K562 (cell line): Measurements from ENCODE around the gene RNF187. TPM values are rescaled to one million over a fixed set of nuclear protein-coding genes. Genes with fewer than 3 reads are reported as not detected.

Experiments used
- ATF4 ChIP-seq: fragments of 450-650 bp; formaldehyde crosslinking; IDR thresholded peaks from 2 replicates; pipeline ENCODE4 v1.4.0; 2022; ENCODE audit warnings: mild to moderate bottlenecking, moderate library complexity
- BCOR ChIP-seq: fragments of 450-650 bp; IDR thresholded peaks from 2 replicates; pipeline ENCODE4 v1.6.1; 2016
- CREBBP ChIP-seq: IDR thresholded peaks from one replicate; pipeline ENCODE4 v1.6.1; 2012; ENCODE audit warnings: low read depth, mild to moderate bottlenecking, control low read depth, inconsistent platforms, low read length
- ELK3 ChIP-seq: fragments of 450-650 bp; formaldehyde crosslinking; IDR thresholded peaks from 2 replicates; pipeline ENCODE4 v1.4.0; 2020; ENCODE audit warnings: mild to moderate bottlenecking
- EP400 ChIP-seq: fragments of 450-650 bp; IDR thresholded peaks from 2 replicates; pipeline ENCODE4 v1.6.1; 2017; ENCODE audit warnings: antibody characterized with exemption, mild to moderate bottlenecking, moderate library complexity
- ETS2 ChIP-seq: IDR thresholded peaks from 2 replicates; pipeline ENCODE4 v1.6.1; 2016; ENCODE audit warnings: borderline replicate concordance, missing genetic modification characterization, mild to moderate bottlenecking, moderate library complexity, missing compliant biosample characterization; ENCODE audit not compliant: poor library complexity, severe bottlenecking
- FOXA1 ChIP-seq: fragments of 450-650 bp; IDR thresholded peaks from 2 replicates; pipeline ENCODE4 v1.6.1; 2016; ENCODE audit warnings: mild to moderate bottlenecking, borderline replicate concordance
- HOXB6 ChIP-seq: fragments of 250-450 bp; sonication (Bioruptor Pico); IDR thresholded peaks from 2 replicates; pipeline ENCODE4 v1.5.1; 2022; ENCODE audit warnings: mild to moderate bottlenecking, borderline replicate concordance
- KHSRP ChIP-seq: fragments of 450-650 bp; IDR thresholded peaks from 2 replicates; pipeline ENCODE4 v1.6.1; 2017
- LARP7 ChIP-seq: fragments of 450-650 bp; IDR thresholded peaks from 2 replicates; pipeline ENCODE4 v1.6.1; 2016
- MED1 ChIP-seq: sonication (generic); formaldehyde crosslinking; IDR thresholded peaks from 2 replicates; pipeline ENCODE4 v1.8.1; 2023; ENCODE audit warnings: missing genetic modification reagents, borderline replicate concordance
- NR4A1 ChIP-seq, 2 experiments: fragments of 250-450 bp in 1 of 2; fragments of 450-650 bp in 1 of 2; sonication (Bioruptor Pico) in 1 of 2; IDR thresholded peaks; 2 replicates each; pipeline versions ENCODE4 v1.4.0 to v1.6.1; 2016 to 2020; ENCODE audit warnings: mild to moderate bottlenecking in 2 of 2, missing compliant biosample characterization in 1 of 2, missing genetic modification characterization in 1 of 2, moderate library complexity in 1 of 2
- POU5F1 ChIP-seq: fragments of 150-350 bp; IDR thresholded peaks from 2 replicates; pipeline ENCODE4 v1.6.1; 2014; ENCODE audit warnings: borderline replicate concordance, low read length, low read depth, mild to moderate bottlenecking; ENCODE audit not compliant: partially characterized antibody
- PTBP1 ChIP-seq: fragments of 200-400 bp; formaldehyde crosslinking; IDR thresholded peaks from 2 replicates; pipeline ENCODE4 v1.6.1; 2017; ENCODE audit warnings: low read depth, low read length
- PURB ChIP-seq: sonication (generic); formaldehyde crosslinking; IDR thresholded peaks from 2 replicates; pipeline ENCODE4 v1.9.0; 2021; ENCODE audit warnings: low read depth, mild to moderate bottlenecking, missing genetic modification reagents
- SP1 ChIP-seq: sonication (generic); formaldehyde crosslinking; IDR thresholded peaks from 2 replicates; pipeline ENCODE4 v1.8.1; 2022; ENCODE audit warnings: mild to moderate bottlenecking, missing genetic modification reagents
- TSC22D4 ChIP-seq: fragments of 450-650 bp; IDR thresholded peaks from 2 replicates; pipeline ENCODE4 v1.6.1; 2016; ENCODE audit warnings: missing genetic modification characterization, missing biosample characterization, control low read depth
- XRCC3 ChIP-seq: fragments of 450-650 bp; IDR thresholded peaks from 2 replicates; pipeline ENCODE4 v1.6.1; 2017; ENCODE audit warnings: mild to moderate bottlenecking, moderate library complexity
- ZNF133 ChIP-seq: fragments of 250-450 bp; sonication (Bioruptor Pico); IDR thresholded peaks from 2 replicates; pipeline ENCODE4 v1.4.0; 2020; ENCODE audit warnings: mild to moderate bottlenecking
- ZNF717 ChIP-seq: fragments of 250-450 bp; sonication (Bioruptor Pico); IDR thresholded peaks from 2 replicates; pipeline ENCODE4 v1.5.0; 2021
- polyA plus RNA-seq, 8 experiments: library from polyadenylated mRNA; depleted of rRNA in 4 of 8; stranded (reverse) in 5 of 8; unstranded in 3 of 8; fragments of >200 nt; fragmentation: Nextera tagmentation in 2 of 8; fragmentation: Illumina TruSeq in 1 of 8; extraction: Ambion mirVana in 2 of 8; extraction: Trizol in 1 of 8; gene quantifications; 2 replicates each; pipeline versions ENCODE4 v1.2.1 to v1.2.3, GENCODE V29; 2011 to 2014; ENCODE audit warnings: inconsistent platforms in 1 of 8, missing spikeins in 1 of 8
- total RNA-seq, 7 experiments: library from RNA; depleted of rRNA in 6 of 7; stranded (reverse); fragments of >200 nt in 6 of 7; fragmentation: Illumina TruSeq in 2 of 7; extraction: Trizol in 2 of 7; gene quantifications; 2 replicates each; pipeline versions ENCODE4 v1.2.1 to v1.2.3, GENCODE V29; 2011 to 2021; ENCODE audit warnings: low replicate concordance in 1 of 7
- TF ChIP-seq, protein P1 (sequence below): fragments of 250-450 bp; sonication (Bioruptor Pico); IDR thresholded peaks from 2 replicates; pipeline ENCODE4 v1.8.0; 2022; ENCODE audit warnings: inconsistent platforms
- TF ChIP-seq, protein P2 (sequence below): sonication (generic); formaldehyde crosslinking; IDR thresholded peaks from 2 replicates; pipeline ENCODE4 v1.8.1; 2023; ENCODE audit warnings: mild to moderate bottlenecking, missing genetic modification reagents
- TF ChIP-seq, protein P3 (sequence below): sonication (generic); formaldehyde crosslinking; IDR thresholded peaks from 2 replicates; pipeline ENCODE4 v1.5.0; 2020; ENCODE audit warnings: missing genetic modification reagents

RNF187 gene
- total and polyA plus RNA-seq, 9 of the 15 experiments (the other 6 are each of a cell fraction or from before 2014, with no cell fraction given), result 2.3 to 119 (median 41.9) TPM

GRCh38 chr1:228488125-228488817 lies 1.1 kb downstream of the RNF187 start (continued):
- no peak for TF ChIP-seq ELK3 (CRISPR knock-in tag)
- no peak for TF ChIP-seq ZNF717 (CRISPR knock-in tag)
- no peak for TF ChIP-seq BCOR
- TF ChIP-seq, protein P1, sequence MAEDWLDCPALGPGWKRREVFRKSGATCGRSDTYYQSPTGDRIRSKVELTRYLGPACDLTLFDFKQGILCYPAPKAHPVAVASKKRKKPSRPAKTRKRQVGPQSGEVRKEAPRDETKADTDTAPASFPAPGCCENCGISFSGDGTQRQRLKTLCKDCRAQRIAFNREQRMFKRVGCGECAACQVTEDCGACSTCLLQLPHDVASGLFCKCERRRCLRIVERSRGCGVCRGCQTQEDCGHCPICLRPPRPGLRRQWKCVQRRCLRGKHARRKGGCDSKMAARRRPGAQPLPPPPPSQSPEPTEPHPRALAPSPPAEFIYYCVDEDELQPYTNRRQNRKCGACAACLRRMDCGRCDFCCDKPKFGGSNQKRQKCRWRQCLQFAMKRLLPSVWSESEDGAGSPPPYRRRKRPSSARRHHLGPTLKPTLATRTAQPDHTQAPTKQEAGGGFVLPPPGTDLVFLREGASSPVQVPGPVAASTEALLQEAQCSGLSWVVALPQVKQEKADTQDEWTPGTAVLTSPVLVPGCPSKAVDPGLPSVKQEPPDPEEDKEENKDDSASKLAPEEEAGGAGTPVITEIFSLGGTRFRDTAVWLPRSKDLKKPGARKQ, result no peak
- no peak for TF ChIP-seq KHSRP
- TF ChIP-seq PTBP1, result no peak
- no peak for TF ChIP-seq XRCC3
- no peak for TF ChIP-seq LARP7
- TF ChIP-seq HOXB6 (CRISPR knock-in tag), result no peak
- no peak for TF ChIP-seq ZNF133 (CRISPR knock-in tag)
- TF ChIP-seq FOXA1, result no peak
- TF ChIP-seq, protein P2, sequence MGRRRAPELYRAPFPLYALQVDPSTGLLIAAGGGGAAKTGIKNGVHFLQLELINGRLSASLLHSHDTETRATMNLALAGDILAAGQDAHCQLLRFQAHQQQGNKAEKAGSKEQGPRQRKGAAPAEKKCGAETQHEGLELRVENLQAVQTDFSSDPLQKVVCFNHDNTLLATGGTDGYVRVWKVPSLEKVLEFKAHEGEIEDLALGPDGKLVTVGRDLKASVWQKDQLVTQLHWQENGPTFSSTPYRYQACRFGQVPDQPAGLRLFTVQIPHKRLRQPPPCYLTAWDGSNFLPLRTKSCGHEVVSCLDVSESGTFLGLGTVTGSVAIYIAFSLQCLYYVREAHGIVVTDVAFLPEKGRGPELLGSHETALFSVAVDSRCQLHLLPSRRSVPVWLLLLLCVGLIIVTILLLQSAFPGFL (CRISPR knock-in tag), result no peak
- no peak for TF ChIP-seq ATF4 (CRISPR knock-in tag)
- TF ChIP-seq EP400, result no peak
- TF ChIP-seq PURB, result no peak
- TF ChIP-seq MED1, result no peak
- TF ChIP-seq CREBBP, result no peak
- no peak for TF ChIP-seq NR4A1 (CRISPR knock-in tag; IDR thresholded peaks at IDR 0.05)
- TF ChIP-seq NR4A1 (tag; IDR thresholded peaks at IDR 0.05), result no peak
- TF ChIP-seq ETS2, result peak; percentile 20
- peak; percentile 14; the same call in 1 of the 2 replicates for TF ChIP-seq SP1 (CRISPR knock-in tag)
- TF ChIP-seq, protein P3, sequence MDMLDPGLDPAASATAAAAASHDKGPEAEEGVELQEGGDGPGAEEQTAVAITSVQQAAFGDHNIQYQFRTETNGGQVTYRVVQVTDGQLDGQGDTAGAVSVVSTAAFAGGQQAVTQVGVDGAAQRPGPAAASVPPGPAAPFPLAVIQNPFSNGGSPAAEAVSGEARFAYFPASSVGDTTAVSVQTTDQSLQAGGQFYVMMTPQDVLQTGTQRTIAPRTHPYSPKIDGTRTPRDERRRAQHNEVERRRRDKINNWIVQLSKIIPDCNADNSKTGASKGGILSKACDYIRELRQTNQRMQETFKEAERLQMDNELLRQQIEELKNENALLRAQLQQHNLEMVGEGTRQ (CRISPR knock-in tag), result 0 out of 2 replicates have a peak, but pooled peaks have one; percentile 8
- TF ChIP-seq TSC22D4, result no peak
- no peak for TF ChIP-seq POU5F1
